HK-2 (cell line): ENCODE data around the gene PANK2.
"Not testable (repeated sequence)": the region's sequence is repeated elsewhere in the genome, so short reads cannot be mapped to it uniquely, and the experiment has no call there.

Source experiments
- DNase-seq: peaks from one replicate; pipeline ENCODE4 v3.0.0-alpha.2; 2018; ENCODE audit not compliant: unreplicated experiment

Gene PANK2

GRCh38 chr20:3869839-3870634 lies 19.1 kb upstream of the PANK2 start:
- no peak for DNase-seq

- no peak for DNase-seq
Measured at GRCh38 chr20:3871550-3872265, 17.5 kb upstream of the PANK2 start.

- no peak for DNase-seq
Measured at GRCh38 chr20:3873507-3873906, 15.7 kb upstream of the PANK2 start.

GRCh38 chr20:3874194-3874844 lies 14.9 kb upstream of the PANK2 start:
- no peak for DNase-seq

- DNase-seq: no peak
Measured at GRCh38 chr20:3875378-3875974, 13.7 kb upstream of the PANK2 start.

- DNase-seq: no peak
Measured at GRCh38 chr20:3876000-3876399, 13.2 kb upstream of the PANK2 start.

- DNase-seq: no peak
Measured at GRCh38 chr20:3876676-3877075, 12.5 kb upstream of the PANK2 start.

- not testable (repeated sequence) for DNase-seq
Measured at GRCh38 chr20:3878921-3879274, 10.3 kb upstream of the PANK2 start.

GRCh38 chr20:3885715-3886114 lies 3.5 kb upstream of the PANK2 start:
- DNase-seq: no peak

- DNase-seq: no peak
Measured at GRCh38 chr20:3887876-3888620, 1.1 kb upstream of the PANK2 start.

- DNase-seq: peak; percentile 51
Measured at GRCh38 chr20:3889489-3890397, 556 bp downstream of the PANK2 start.

- no peak for DNase-seq
Measured at GRCh38 chr20:3890398-3890751, 1.2 kb downstream of the PANK2 start.

- no peak for DNase-seq
Measured at GRCh38 chr20:3890999-3891929, 2.1 kb downstream of the PANK2 start.

- no peak for DNase-seq
Measured at GRCh38 chr20:3894796-3895195, 5.6 kb downstream of the PANK2 start.

- no peak for DNase-seq
Measured at GRCh38 chr20:3896302-3896701, 7.1 kb downstream of the PANK2 start.

GRCh38 chr20:3896853-3897583 lies 7.8 kb downstream of the PANK2 start:
- DNase-seq: no peak

- DNase-seq: not testable (repeated sequence)
Measured at GRCh38 chr20:3898181-3898580, 9.0 kb downstream of the PANK2 start.

GRCh38 chr20:3898639-3899038 lies 9.5 kb downstream of the PANK2 start:
- DNase-seq: no peak

- DNase-seq: no peak
Measured at GRCh38 chr20:3900187-3900604, 11.0 kb downstream of the PANK2 start.
